ENCODE measurements around the gene PRICKLE1. TPM values are rescaled to one million over a fixed set of nuclear protein-coding genes. Genes with fewer than 3 reads are reported as not detected.

The PRICKLE1 gene
- total RNA-seq (2014; rRNA removed; shearing (Covaris generic)) (13.7 and 51.7 TPM in 2 replicates), polyA plus RNA-seq (2016; fragmentation: Nextera tagmentation; extraction: Ambion mirVana) (7.7 and 12.8 TPM in 2 replicates)
- long read RNA-seq, full-length matches to known transcripts: 3 of 6 reads
- long read RNA-seq, partial matches to known transcripts: 3 of 6 reads
- long read RNA-seq, other reads (novel, unspliced or antisense): 0 of 6 reads

DNA sequence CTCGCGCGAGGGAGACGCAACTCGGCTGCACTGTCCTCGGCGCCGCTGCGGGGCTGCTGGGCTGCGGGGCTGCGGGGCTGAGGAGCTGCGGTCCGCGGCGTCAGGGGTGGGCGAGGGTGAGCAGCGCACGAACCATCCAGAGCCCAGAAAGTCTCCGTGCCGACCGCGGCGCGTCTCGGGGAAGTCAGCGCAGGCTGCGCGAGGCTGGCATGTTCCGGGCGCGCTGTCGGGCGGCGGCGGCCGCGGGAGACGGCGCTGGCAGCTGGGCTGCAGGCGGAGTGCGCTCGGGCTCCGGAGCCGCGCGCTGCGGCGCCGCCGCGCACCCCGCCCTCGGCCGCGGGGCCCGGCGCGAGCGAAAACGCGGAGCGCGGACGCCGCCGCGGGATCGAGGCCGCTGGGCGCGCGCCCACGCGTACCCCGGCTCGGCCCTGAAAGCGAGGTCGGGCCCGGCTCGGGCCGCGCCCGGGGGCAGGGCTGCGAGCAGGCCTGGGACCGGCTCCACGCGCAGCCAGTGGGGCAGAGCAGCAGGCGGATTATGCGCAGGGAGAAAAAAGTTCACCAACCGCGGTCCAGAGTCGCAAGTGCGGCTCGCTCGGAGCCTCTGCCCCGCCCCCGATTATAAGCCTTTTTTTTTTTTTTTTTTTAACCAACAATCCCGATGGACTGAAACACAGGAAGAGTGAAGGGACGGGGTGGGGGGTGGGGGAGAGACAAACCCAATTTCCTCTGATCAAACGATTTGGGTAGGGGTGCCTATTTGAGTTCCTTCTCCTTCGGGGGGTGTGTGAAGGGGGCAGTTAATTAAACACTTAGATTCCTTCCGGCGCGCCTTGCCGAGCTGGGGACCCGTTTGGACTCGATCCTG lies at the start of gene PRICKLE1:
Gene PRICKLE1 (minus strand): TSS at position 282 of the 865 bp plus-strand sequence. CDS start 117,230 bp downstream, outside the sequence.
- Mint-ChIP-seq H3K27ac (no peak within 1 kb of the TSS), H3K4me3 (peak within 1 kb of the TSS; percentile 83), H3K36me3 (ENCODE audit: low read depth) (no peaks in the 10 kb centered on the region), H3K9me3 (no peaks in the 10 kb centered on the region), H3K4me1 (peaks cover 23% of the 10 kb centered on the region), H3K27me3 (ENCODE audit: insufficient read depth, low read depth, poor library complexity) (peaks cover 30% of the 10 kb centered on the region)
- Histone ChIP-seq H3K4me2 (peak within 1 kb of the TSS; percentile 96), H3K27ac (ENCODE audit: low read depth) (no peak within 1 kb of the TSS), H3F3A (replicated peaks; ENCODE audit: low read depth) (0 out of 2 replicates have a peak, but pooled peaks cover 4% of the 10 kb centered on the region), H2AFZ (peak within 1 kb of the TSS; percentile 99), H3K4me1 (ENCODE audit: insufficient read depth) (peaks cover 12% of the 10 kb centered on the region; the same call in 1 of the 2 replicates), H3K27me3 (ENCODE audit: insufficient read depth) (peaks cover 53% of the 10 kb centered on the region), H4K20me1 (replicated peaks; ENCODE audit: insufficient read depth) (no peaks in the 10 kb centered on the region), H3K9me2 (ENCODE audit: insufficient read depth) (no peaks in the 10 kb centered on the region), H3K36me3 (ENCODE audit: insufficient read depth) (no peaks in the 10 kb centered on the region), H3K79me2 (replicated peaks; ENCODE audit: insufficient read depth) (0 out of 2 replicates have a peak, but pooled peaks cover 3% of the 10 kb centered on the region), H3K4me3 (peak within 1 kb of the TSS; percentile 85)
- ATAC-seq (peak; percentile 80), DNase-seq (ENCODE audit: low spot score) (peak; percentile 67)
- no peak for TF ChIP-seq NANOG (IDR thresholded peaks at IDR 0.05; ENCODE audit: borderline replicate concordance)
- TF ChIP-seq POLR2AphosphoS5 (IDR thresholded peaks at IDR 0.05; ENCODE audit: low read depth): no peak
- TF ChIP-seq, protein P1, sequence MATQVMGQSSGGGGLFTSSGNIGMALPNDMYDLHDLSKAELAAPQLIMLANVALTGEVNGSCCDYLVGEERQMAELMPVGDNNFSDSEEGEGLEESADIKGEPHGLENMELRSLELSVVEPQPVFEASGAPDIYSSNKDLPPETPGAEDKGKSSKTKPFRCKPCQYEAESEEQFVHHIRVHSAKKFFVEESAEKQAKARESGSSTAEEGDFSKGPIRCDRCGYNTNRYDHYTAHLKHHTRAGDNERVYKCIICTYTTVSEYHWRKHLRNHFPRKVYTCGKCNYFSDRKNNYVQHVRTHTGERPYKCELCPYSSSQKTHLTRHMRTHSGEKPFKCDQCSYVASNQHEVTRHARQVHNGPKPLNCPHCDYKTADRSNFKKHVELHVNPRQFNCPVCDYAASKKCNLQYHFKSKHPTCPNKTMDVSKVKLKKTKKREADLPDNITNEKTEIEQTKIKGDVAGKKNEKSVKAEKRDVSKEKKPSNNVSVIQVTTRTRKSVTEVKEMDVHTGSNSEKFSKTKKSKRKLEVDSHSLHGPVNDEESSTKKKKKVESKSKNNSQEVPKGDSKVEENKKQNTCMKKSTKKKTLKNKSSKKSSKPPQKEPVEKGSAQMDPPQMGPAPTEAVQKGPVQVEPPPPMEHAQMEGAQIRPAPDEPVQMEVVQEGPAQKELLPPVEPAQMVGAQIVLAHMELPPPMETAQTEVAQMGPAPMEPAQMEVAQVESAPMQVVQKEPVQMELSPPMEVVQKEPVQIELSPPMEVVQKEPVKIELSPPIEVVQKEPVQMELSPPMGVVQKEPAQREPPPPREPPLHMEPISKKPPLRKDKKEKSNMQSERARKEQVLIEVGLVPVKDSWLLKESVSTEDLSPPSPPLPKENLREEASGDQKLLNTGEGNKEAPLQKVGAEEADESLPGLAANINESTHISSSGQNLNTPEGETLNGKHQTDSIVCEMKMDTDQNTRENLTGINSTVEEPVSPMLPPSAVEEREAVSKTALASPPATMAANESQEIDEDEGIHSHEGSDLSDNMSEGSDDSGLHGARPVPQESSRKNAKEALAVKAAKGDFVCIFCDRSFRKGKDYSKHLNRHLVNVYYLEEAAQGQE (IDR thresholded peaks at IDR 0.05; ENCODE audit: unreplicated experiment): no peak
- TF ChIP-seq, protein P2, sequence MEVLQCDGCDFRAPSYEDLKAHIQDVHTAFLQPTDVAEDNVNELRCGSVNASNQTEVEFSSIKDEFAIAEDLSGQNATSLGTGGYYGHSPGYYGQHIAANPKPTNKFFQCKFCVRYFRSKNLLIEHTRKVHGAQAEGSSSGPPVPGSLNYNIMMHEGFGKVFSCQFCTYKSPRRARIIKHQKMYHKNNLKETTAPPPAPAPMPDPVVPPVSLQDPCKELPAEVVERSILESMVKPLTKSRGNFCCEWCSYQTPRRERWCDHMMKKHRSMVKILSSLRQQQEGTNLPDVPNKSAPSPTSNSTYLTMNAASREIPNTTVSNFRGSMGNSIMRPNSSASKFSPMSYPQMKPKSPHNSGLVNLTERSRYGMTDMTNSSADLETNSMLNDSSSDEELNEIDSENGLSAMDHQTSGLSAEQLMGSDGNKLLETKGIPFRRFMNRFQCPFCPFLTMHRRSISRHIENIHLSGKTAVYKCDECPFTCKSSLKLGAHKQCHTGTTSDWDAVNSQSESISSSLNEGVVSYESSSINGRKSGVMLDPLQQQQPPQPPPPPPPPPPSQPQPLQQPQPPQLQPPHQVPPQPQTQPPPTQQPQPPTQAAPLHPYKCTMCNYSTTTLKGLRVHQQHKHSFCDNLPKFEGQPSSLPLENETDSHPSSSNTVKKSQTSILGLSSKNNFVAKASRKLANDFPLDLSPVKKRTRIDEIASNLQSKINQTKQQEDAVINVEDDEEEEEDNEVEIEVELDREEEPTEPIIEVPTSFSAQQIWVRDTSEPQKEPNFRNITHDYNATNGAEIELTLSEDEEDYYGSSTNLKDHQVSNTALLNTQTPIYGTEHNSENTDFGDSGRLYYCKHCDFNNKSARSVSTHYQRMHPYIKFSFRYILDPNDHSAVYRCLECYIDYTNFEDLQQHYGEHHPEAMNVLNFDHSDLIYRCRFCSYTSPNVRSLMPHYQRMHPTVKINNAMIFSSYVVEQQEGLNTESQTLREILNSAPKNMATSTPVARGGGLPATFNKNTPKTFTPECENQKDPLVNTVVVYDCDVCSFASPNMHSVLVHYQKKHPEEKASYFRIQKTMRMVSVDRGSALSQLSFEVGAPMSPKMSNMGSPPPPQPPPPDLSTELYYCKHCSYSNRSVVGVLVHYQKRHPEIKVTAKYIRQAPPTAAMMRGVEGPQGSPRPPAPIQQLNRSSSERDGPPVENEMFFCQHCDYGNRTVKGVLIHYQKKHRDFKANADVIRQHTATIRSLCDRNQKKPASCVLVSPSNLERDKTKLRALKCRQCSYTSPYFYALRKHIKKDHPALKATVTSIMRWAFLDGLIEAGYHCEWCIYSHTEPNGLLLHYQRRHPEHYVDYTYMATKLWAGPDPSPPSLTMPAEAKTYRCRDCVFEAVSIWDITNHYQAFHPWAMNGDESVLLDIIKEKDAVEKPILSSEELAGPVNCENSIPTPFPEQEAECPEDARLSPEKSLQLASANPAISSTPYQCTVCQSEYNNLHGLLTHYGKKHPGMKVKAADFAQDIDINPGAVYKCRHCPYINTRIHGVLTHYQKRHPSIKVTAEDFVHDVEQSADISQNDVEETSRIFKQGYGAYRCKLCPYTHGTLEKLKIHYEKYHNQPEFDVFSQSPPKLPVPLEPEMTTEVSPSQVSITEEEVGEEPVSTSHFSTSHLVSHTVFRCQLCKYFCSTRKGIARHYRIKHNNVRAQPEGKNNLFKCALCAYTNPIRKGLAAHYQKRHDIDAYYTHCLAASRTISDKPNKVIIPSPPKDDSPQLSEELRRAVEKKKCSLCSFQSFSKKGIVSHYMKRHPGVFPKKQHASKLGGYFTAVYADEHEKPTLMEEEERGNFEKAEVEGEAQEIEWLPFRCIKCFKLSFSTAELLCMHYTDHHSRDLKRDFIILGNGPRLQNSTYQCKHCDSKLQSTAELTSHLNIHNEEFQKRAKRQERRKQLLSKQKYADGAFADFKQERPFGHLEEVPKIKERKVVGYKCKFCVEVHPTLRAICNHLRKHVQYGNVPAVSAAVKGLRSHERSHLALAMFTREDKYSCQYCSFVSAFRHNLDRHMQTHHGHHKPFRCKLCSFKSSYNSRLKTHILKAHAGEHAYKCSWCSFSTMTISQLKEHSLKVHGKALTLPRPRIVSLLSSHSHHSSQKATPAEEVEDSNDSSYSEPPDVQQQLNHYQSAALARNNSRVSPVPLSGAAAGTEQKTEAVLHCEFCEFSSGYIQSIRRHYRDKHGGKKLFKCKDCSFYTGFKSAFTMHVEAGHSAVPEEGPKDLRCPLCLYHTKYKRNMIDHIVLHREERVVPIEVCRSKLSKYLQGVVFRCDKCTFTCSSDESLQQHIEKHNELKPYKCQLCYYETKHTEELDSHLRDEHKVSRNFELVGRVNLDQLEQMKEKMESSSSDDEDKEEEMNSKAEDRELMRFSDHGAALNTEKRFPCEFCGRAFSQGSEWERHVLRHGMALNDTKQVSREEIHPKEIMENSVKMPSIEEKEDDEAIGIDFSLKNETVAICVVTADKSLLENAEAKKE (CRISPR knock-in tag; IDR thresholded peaks at IDR 0.05): no peak
- no peak for TF ChIP-seq CTCF (conservative IDR thresholded peaks at IDR 0.05; ENCODE audit: low read depth in 2 of 2)
- no peak for TF ChIP-seq ZNF114 (CRISPR knock-in tag; IDR thresholded peaks at IDR 0.05)
- no peak for TF ChIP-seq STAT1 (IDR thresholded peaks at IDR 0.05; ENCODE audit: unreplicated experiment)
- TF ChIP-seq EZH2phosphoT487 (IDR thresholded peaks at IDR 0.05; ENCODE audit: unreplicated experiment): no peak
- TF ChIP-seq EZH2 (IDR thresholded peaks at IDR 0.05; ENCODE audit: low read depth, unreplicated experiment): no peak
- no peak for TF ChIP-seq ZNF331 (CRISPR knock-in tag; IDR thresholded peaks at IDR 0.05; ENCODE audit: low read depth)
- no peak for TF ChIP-seq JUNB (IDR thresholded peaks at IDR 0.05; ENCODE audit: unreplicated experiment)
- TF ChIP-seq ETS1 (IDR thresholded peaks at IDR 0.05): no peak
- TF ChIP-seq CREB1 (CRISPR knock-in tag; IDR thresholded peaks at IDR 0.05; ENCODE audit: low read depth): no peak
